Mesothelial cell of epicardium (in vitro differentiated cells): Measurements from ENCODE around the gene FAT1. TPM values are rescaled to one million over a fixed set of nuclear protein-coding genes. Genes with fewer than 3 reads are reported as not detected.

Source experiments
- DNase-seq, 2 experiments: peaks; one replicate each; pipeline ENCODE4 v3.0.0; 2021; ENCODE audit warnings: low spot score in 2 of 2; ENCODE audit not compliant: unreplicated experiment in 2 of 2
- H3K27ac Mint-ChIP-seq: 2 replicates; pipeline ENCODE4 v1.8.0; 2021; ENCODE audit warnings: mixed read lengths
- H3K27me3 Mint-ChIP-seq: 2 replicates; pipeline ENCODE4 v1.8.0; 2021; ENCODE audit warnings: low read depth, mixed read lengths
- H3K36me3 Mint-ChIP-seq: 2 replicates; pipeline ENCODE4 v1.8.0; 2021; ENCODE audit warnings: mixed read lengths
- H3K4me1 Mint-ChIP-seq: 2 replicates; pipeline ENCODE4 v1.8.0; 2021; ENCODE audit warnings: mixed read lengths
- H3K4me3 Mint-ChIP-seq: 2 replicates; pipeline ENCODE4 v1.8.0; 2021; ENCODE audit warnings: mild to moderate bottlenecking, moderate library complexity, mixed read lengths
- H3K9me3 Mint-ChIP-seq: 2 replicates; pipeline ENCODE4 v1.8.0; 2021; ENCODE audit warnings: mixed read lengths
- CTCF ChIP-seq: fragments of 200-600 bp; sonication (generic); IDR thresholded peaks from one replicate; pipeline ENCODE4 v1.5.0; 2021; ENCODE audit warnings: antibody characterized with exemption; ENCODE audit not compliant: unreplicated experiment
- total RNA-seq: library from RNA; stranded (reverse); gene quantifications from 3 replicates; pipeline ENCODE4 v1.2.1, GENCODE V29; 2021

FAT1 gene
- total RNA-seq, 1 donor from 2014 or later: 224 TPM

GRCh38 chr4:186726426-186727168, 2.9 kb upstream of the FAT1 start:
- Mint-ChIP-seq H3K27ac (peak overlapping the region; percentile 98), H3K9me3 (no peaks in the 10 kb centered on the region)

GRCh38 chr4:186725469-186726425, 2.1 kb upstream of the FAT1 start:
- peak; percentile 60 to 81 for DNase-seq
- H3K4me3 Mint-ChIP-seq: peak overlapping the region; percentile 98
- H3K27ac Mint-ChIP-seq: peak overlapping the region; percentile 98
- H3K4me1 Mint-ChIP-seq: peaks cover 29% of the 10 kb centered on the region
- TF ChIP-seq CTCF: peak; percentile 63
- no peaks in the 10 kb centered on the region for H3K9me3 Mint-ChIP-seq
- no peaks in the 10 kb centered on the region for H3K36me3 Mint-ChIP-seq
- no peaks in the 10 kb centered on the region for H3K27me3 Mint-ChIP-seq

More at GRCh38 chr4:186726426-186727168, 2.9 kb upstream of the FAT1 start:
- Mint-ChIP-seq H3K4me1 (peaks cover 23% of the 10 kb centered on the region), H3K4me3 (peak overlapping the region; percentile 98), H3K36me3 (no peaks in the 10 kb centered on the region), H3K27me3 (no peaks in the 10 kb centered on the region)
- TF ChIP-seq CTCF: no peak
- peak; percentile 78 to 88 for DNase-seq

GRCh38 chr4:186724864-186725468, 1.3 kb upstream of the FAT1 start:
- Mint-ChIP-seq H3K4me3 (peak overlapping the region; percentile 98), H3K36me3 (no peaks in the 10 kb centered on the region), H3K9me3 (no peaks in the 10 kb centered on the region), H3K27ac (peak overlapping the region; percentile 98), H3K27me3 (no peaks in the 10 kb centered on the region), H3K4me1 (peaks cover 29% of the 10 kb centered on the region)
- TF ChIP-seq CTCF: no peak
- no peak for DNase-seq

GRCh38 chr4:186724058-186724863, 605 bp upstream of the FAT1 start:
- no peaks in the 10 kb centered on the region for H3K27me3 Mint-ChIP-seq
- peak overlapping the region; percentile 98 for H3K4me3 Mint-ChIP-seq

More at GRCh38 chr4:186724058-186724863, 605 bp upstream of the FAT1 start:
- peaks cover 29% of the 10 kb centered on the region for H3K4me1 Mint-ChIP-seq
- no peak for TF ChIP-seq CTCF
- peak in 1 of 2 experiments; percentile 67 for DNase-seq
- peak overlapping the region; percentile 98 for H3K27ac Mint-ChIP-seq
- no peaks in the 10 kb centered on the region for H3K9me3 Mint-ChIP-seq
- H3K36me3 Mint-ChIP-seq: no peaks in the 10 kb centered on the region
